SKM-1 treated with dmso at 0.1 percent for 144 hours (cell line): ENCODE results near the gene OXT.

Experiments
- DNase-seq: peaks from one replicate; lab custom pipeline; 2025; ENCODE audit not compliant: unreplicated experiment; lab: John Stamatoyannopoulos, UW

OXT gene

GRCh38 chr20:3109350-3110302, 38.2 kb downstream of the OXT start:
- no peak for DNase-seq

GRCh38 chr20:3111507-3111906, 40.1 kb downstream of the OXT start:
- no peak for DNase-seq

GRCh38 chr20:3111995-3112394, 40.6 kb downstream of the OXT start:
- DNase-seq, result no peak

GRCh38 chr20:3115190-3116107, 44.0 kb downstream of the OXT start:
- no peak for DNase-seq

GRCh38 chr20:3116341-3116740, 44.9 kb downstream of the OXT start:
- no peak for DNase-seq

- DNase-seq, result peak; percentile 55
These were observed 46.5 kb downstream of the OXT start for GRCh38 chr20:3117839-3118379.

GRCh38 chr20:3119044-3119443, 47.6 kb downstream of the OXT start:
- no peak for DNase-seq

- DNase-seq, result no peak
These were observed 50.0 kb downstream of the OXT start for GRCh38 chr20:3121271-3121911.
